Measurements from ENCODE around the gene FADS2.

FADS2 gene

GRCh38 chr11:61883327-61883726, 55.2 kb downstream of the FADS2 start:
- peaks cover 6% of the 10 kb centered on the region; the same call in 1 of the 2 replicates for H3K4me1 ChIP-seq (ENCODE audit: low read length)
- no peak overlapping the region for H2AFZ ChIP-seq (ENCODE audit: low read depth, low read length)
- no peaks in the 10 kb centered on the region for H3K79me2 ChIP-seq (ENCODE audit: low read length)
- no peak overlapping the region for H3K27ac ChIP-seq (ENCODE audit: low read length)
- H3K27me3 ChIP-seq (ENCODE audit: low read depth, low read length), result peaks cover 12% of the 10 kb centered on the region
- H3K4me2 ChIP-seq (ENCODE audit: low read length), result no peak overlapping the region
- H4K20me1 ChIP-seq (ENCODE audit: insufficient read depth, low read length), result no peaks in the 10 kb centered on the region
- no peaks in the 10 kb centered on the region for H3K36me3 ChIP-seq (replicated peaks; ENCODE audit: low read depth, low read length)
- H3K9ac ChIP-seq (ENCODE audit: low read length), result no peak overlapping the region
- no peak overlapping the region for H3K4me3 ChIP-seq (ENCODE audit: low read length)
- H3K9me3 ChIP-seq (ENCODE audit: insufficient read depth, low read length), result no peaks in the 10 kb centered on the region
- no peak for TF ChIP-seq EZH2phosphoT487 (IDR thresholded peaks at IDR 0.05; ENCODE audit: low read depth)
- no peak for TF ChIP-seq CTCF (IDR thresholded peaks at IDR 0.05; ENCODE audit: low read depth, low read length)

- TF ChIP-seq CTCF (IDR thresholded peaks at IDR 0.05; ENCODE audit: low read depth, low read length) (no peak), EZH2phosphoT487 (IDR thresholded peaks at IDR 0.05; ENCODE audit: low read depth) (no peak)
- H3K27ac ChIP-seq (ENCODE audit: low read length), result no peak overlapping the region
- H3K4me3 ChIP-seq (ENCODE audit: low read length), result no peak overlapping the region
- no peak overlapping the region for H3K4me2 ChIP-seq (ENCODE audit: low read length)
- no peaks in the 10 kb centered on the region for H4K20me1 ChIP-seq (ENCODE audit: insufficient read depth, low read length)
- H3K9ac ChIP-seq (ENCODE audit: low read length), result no peak overlapping the region
- H2AFZ ChIP-seq (ENCODE audit: low read depth, low read length), result no peak overlapping the region
- H3K27me3 ChIP-seq (ENCODE audit: low read depth, low read length), result peaks cover 12% of the 10 kb centered on the region
- H3K79me2 ChIP-seq (ENCODE audit: low read length), result no peaks in the 10 kb centered on the region
- H3K36me3 ChIP-seq (replicated peaks; ENCODE audit: low read depth, low read length), result no peaks in the 10 kb centered on the region
- peaks cover 6% of the 10 kb centered on the region; the same call in 1 of the 2 replicates for H3K4me1 ChIP-seq (ENCODE audit: low read length)
- no peaks in the 10 kb centered on the region for H3K9me3 ChIP-seq (ENCODE audit: insufficient read depth, low read length)
These were observed 55.8 kb downstream of the FADS2 start for GRCh38 chr11:61883947-61884346.

- Histone ChIP-seq H3K27me3 (ENCODE audit: low read depth, low read length) (0 out of 2 replicates have a peak, but pooled peaks cover 7% of the 10 kb centered on the region), H3K9me3 (ENCODE audit: insufficient read depth, low read length) (no peaks in the 10 kb centered on the region), H3K36me3 (replicated peaks; ENCODE audit: low read depth, low read length) (no peaks in the 10 kb centered on the region), H3K27ac (ENCODE audit: low read length) (no peak overlapping the region), H3K4me2 (ENCODE audit: low read length) (no peak overlapping the region), H3K4me1 (ENCODE audit: low read length) (peaks cover 6% of the 10 kb centered on the region), H4K20me1 (ENCODE audit: insufficient read depth, low read length) (no peaks in the 10 kb centered on the region), H3K79me2 (ENCODE audit: low read length) (no peaks in the 10 kb centered on the region), H3K9ac (ENCODE audit: low read length) (no peak overlapping the region), H3K4me3 (ENCODE audit: low read length) (no peak overlapping the region), H2AFZ (ENCODE audit: low read depth, low read length) (no peak overlapping the region)
- no peak for TF ChIP-seq EZH2phosphoT487 (IDR thresholded peaks at IDR 0.05; ENCODE audit: low read depth)
- TF ChIP-seq CTCF (IDR thresholded peaks at IDR 0.05; ENCODE audit: low read depth, low read length), result no peak
These were observed 57.2 kb downstream of the FADS2 start for GRCh38 chr11:61885166-61885778.

GRCh38 chr11:61885784-61886580, 57.9 kb downstream of the FADS2 start:
- no peak overlapping the region for H3K9ac ChIP-seq (ENCODE audit: low read length)
- no peaks in the 10 kb centered on the region for H3K79me2 ChIP-seq (ENCODE audit: low read length)
- no peak overlapping the region for H3K4me3 ChIP-seq (ENCODE audit: low read length)
- no peak overlapping the region for H2AFZ ChIP-seq (ENCODE audit: low read depth, low read length)
- 0 out of 2 replicates have a peak, but pooled peaks cover 7% of the 10 kb centered on the region for H3K27me3 ChIP-seq (ENCODE audit: low read depth, low read length)
- H3K4me1 ChIP-seq (ENCODE audit: low read length), result peaks cover 7% of the 10 kb centered on the region
- H3K4me2 ChIP-seq (ENCODE audit: low read length), result no peak overlapping the region
- H4K20me1 ChIP-seq (ENCODE audit: insufficient read depth, low read length), result no peaks in the 10 kb centered on the region
- H3K36me3 ChIP-seq (replicated peaks; ENCODE audit: low read depth, low read length), result no peaks in the 10 kb centered on the region
- H3K27ac ChIP-seq (ENCODE audit: low read length), result no peak overlapping the region
- H3K9me3 ChIP-seq (ENCODE audit: insufficient read depth, low read length), result no peaks in the 10 kb centered on the region
- no peak for TF ChIP-seq EZH2phosphoT487 (IDR thresholded peaks at IDR 0.05; ENCODE audit: low read depth)
- TF ChIP-seq CTCF (IDR thresholded peaks at IDR 0.05; ENCODE audit: low read depth, low read length), result no peak

Measured in OCI-LY3 (cell line).